OCI-LY3 (cell line): ENCODE data around the gene MYCBP.

Experiments
- CTCF ChIP-seq: fragments of 200-600, 300-600 bp; sonication (generic); IDR thresholded peaks from 2 replicates; pipeline ENCODE4 v1.5.1; 2014; ENCODE audit warnings: antibody characterized with exemption, low read length, low read depth
- EZH2phosphoT487 ChIP-seq: fragments of 200-600 bp; shearing (Covaris generic); IDR thresholded peaks from 2 replicates; pipeline ENCODE4 v1.6.1; 2018; ENCODE audit warnings: antibody characterized with exemption, mixed run types, low read depth

- no peak for TF ChIP-seq CTCF
- TF ChIP-seq EZH2phosphoT487: no peak
Observed at GRCh38 chr1:38819516-38819915, 53.6 kb downstream of the MYCBP start.
